ENCODE measurements around the gene CFL2.

DNA sequence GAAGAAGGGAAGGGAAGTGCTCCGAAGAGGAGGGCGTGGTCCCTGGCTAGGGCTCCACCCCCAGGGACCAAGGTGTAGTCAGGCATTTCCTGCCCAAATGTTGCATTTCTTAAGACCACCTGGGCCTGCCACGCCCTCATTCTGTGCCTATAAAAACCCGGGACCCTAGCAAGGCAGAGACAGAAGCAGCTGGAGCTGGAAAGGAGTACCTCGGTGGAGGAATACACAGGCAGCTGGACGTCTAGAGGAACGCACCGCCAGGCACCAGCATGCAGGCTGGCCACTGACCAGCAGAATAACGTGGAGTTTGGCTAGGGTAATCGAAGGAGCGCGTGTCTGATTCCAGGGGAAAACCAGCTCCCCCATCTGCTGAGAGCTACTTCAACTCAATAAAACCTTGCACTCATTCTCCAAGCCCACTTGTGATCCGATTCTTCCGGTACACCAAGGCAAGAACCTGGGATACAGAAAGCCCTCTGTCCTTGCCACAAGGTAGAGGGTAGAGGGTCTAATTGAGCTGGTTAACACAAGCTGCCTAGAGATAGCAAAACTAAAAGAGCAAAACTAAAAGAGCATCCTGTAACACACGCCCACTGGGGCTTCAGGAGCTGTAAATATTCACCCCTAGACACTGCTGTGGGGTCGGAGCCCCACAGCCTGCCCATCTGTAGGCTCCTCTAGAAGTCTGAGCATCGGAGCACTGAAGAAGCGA is 21.0 kb downstream of the CFL2 start:
- TF ChIP-seq, protein P1, sequence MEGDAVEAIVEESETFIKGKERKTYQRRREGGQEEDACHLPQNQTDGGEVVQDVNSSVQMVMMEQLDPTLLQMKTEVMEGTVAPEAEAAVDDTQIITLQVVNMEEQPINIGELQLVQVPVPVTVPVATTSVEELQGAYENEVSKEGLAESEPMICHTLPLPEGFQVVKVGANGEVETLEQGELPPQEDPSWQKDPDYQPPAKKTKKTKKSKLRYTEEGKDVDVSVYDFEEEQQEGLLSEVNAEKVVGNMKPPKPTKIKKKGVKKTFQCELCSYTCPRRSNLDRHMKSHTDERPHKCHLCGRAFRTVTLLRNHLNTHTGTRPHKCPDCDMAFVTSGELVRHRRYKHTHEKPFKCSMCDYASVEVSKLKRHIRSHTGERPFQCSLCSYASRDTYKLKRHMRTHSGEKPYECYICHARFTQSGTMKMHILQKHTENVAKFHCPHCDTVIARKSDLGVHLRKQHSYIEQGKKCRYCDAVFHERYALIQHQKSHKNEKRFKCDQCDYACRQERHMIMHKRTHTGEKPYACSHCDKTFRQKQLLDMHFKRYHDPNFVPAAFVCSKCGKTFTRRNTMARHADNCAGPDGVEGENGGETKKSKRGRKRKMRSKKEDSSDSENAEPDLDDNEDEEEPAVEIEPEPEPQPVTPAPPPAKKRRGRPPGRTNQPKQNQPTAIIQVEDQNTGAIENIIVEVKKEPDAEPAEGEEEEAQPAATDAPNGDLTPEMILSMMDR (IDR thresholded peaks at IDR 0.05): no peak
- TF ChIP-seq POLR2A (IDR thresholded peaks at IDR 0.05): no peak

All from testis (tissue), 2 donors.